ENCODE measurements around the gene APOL6. TPM values are rescaled to one million over a fixed set of nuclear protein-coding genes. Genes with fewer than 3 reads are reported as not detected.

APOL6 gene
- total RNA-seq, 4 donors from 2014 or later = 4.6 to 39.7 (median 27.5) TPM

- Histone ChIP-seq H3K27ac (no peak overlapping the region), H3K4me1 (peaks cover 8 to 26% (median 16%) of the 10 kb centered on the region in 4 donors), H3K4me3 (no peak overlapping the region), H3K9me3 (no peaks in the 10 kb centered on the region), H3K27me3 (no peaks in the 10 kb centered on the region), H3K36me3 (peaks cover 0 to 29% (median 11%) of the 10 kb centered on the region in 4 donors)
- DNase-seq = no peak
- TF ChIP-seq POLR2AphosphoS5 (IDR thresholded peaks at IDR 0.05) (no peak), CTCF (IDR thresholded peaks at IDR 0.05) (no peak), POLR2A (IDR thresholded peaks at IDR 0.05) (no peak), EP300 (IDR thresholded peaks at IDR 0.05; ENCODE audit: low read depth) (no peak)
- 71 to 84% methylated on average over 1 of the region's 1 CpG for WGBS, 2 donors (ENCODE audit: low coverage in 1 of 2)
- in situ Hi-C loops (cut with MboI; ENCODE audit: low pct_ligation_motif_present in 1 of 4, low pct_unique_long_range_greater_than_20kb in 1 of 4, low sequenced_read_pairs in 3 of 4) (no loop called here), intact Hi-C loops (cut with DNase I; ENCODE audit: low total_unique reads) (no loop called here)
Measured at GRCh38 chr22:35653824-35654223, 5.6 kb downstream of the APOL6 start.

GRCh38 chr22:35656284-35656752 is 8.1 kb downstream of the APOL6 start:
- H3K4me1 ChIP-seq = peaks cover 6 to 15% (median 13%) of the 10 kb centered on the region in 4 donors
- WGBS, 2 donors (ENCODE audit: low coverage in 1 of 2) = 90 to 93% methylated on average over 5 of the region's 5 CpGs
- H3K4me3 ChIP-seq = no peak overlapping the region
- no peak for DNase-seq
- in situ Hi-C loops (cut with MboI; ENCODE audit: low pct_ligation_motif_present in 1 of 4, low pct_unique_long_range_greater_than_20kb in 1 of 4, low sequenced_read_pairs in 3 of 4) = no loop called here
- intact Hi-C loops (cut with DNase I; ENCODE audit: low total_unique reads) = no loop called here
- no peaks in the 10 kb centered on the region for H3K9me3 ChIP-seq
- H3K27ac ChIP-seq = no peak overlapping the region
- H3K36me3 ChIP-seq = peaks cover 0 to 42% (median 15%) of the 10 kb centered on the region in 4 donors
- TF ChIP-seq CTCF (IDR thresholded peaks at IDR 0.05) = no peak
- no peak for TF ChIP-seq EP300 (IDR thresholded peaks at IDR 0.05; ENCODE audit: low read depth)
- TF ChIP-seq POLR2AphosphoS5 (IDR thresholded peaks at IDR 0.05) = no peak
- TF ChIP-seq POLR2A (IDR thresholded peaks at IDR 0.05) = no peak
- no peaks in the 10 kb centered on the region for H3K27me3 ChIP-seq

- 70 to 72% methylated on average over 4 to 5 of the region's 5 CpGs for WGBS, 2 donors (ENCODE audit: low coverage in 1 of 2)
- Histone ChIP-seq H3K9me3 (no peaks in the 10 kb centered on the region), H3K27me3 (no peaks in the 10 kb centered on the region), H3K27ac (no peak overlapping the region), H3K4me3 (no peak overlapping the region), H3K4me1 (peaks cover 6 to 29% (median 22%) of the 10 kb centered on the region in 4 donors), H3K36me3 (peaks cover 0 to 42% (median 15%) of the 10 kb centered on the region in 4 donors)
- DNase-seq = no peak
- no peak for TF ChIP-seq CTCF (IDR thresholded peaks at IDR 0.05)
- no peak for TF ChIP-seq EP300 (IDR thresholded peaks at IDR 0.05; ENCODE audit: low read depth)
- TF ChIP-seq POLR2A (IDR thresholded peaks at IDR 0.05) = no peak
- TF ChIP-seq POLR2AphosphoS5 (IDR thresholded peaks at IDR 0.05) = no peak
- in situ Hi-C loops (cut with MboI; ENCODE audit: low pct_ligation_motif_present in 1 of 4, low pct_unique_long_range_greater_than_20kb in 1 of 4, low sequenced_read_pairs in 3 of 4) = no loop called here
- intact Hi-C loops (cut with DNase I; ENCODE audit: low total_unique reads) = no loop called here
Measured at GRCh38 chr22:35657571-35658312, 9.5 kb downstream of the APOL6 start.

- peaks cover 0 to 3% of the 10 kb centered on the region in 2 donors for H3K9me3 ChIP-seq
- H3K4me3 ChIP-seq = no peak overlapping the region
- peak overlapping the region; percentile 65 to 75 (median 70) for H3K27ac ChIP-seq
- peaks cover 0 to 48% (median 15%) of the 10 kb centered on the region in 4 donors for H3K36me3 ChIP-seq
- peak; percentile 58 for DNase-seq
- H3K27me3 ChIP-seq = no peaks in the 10 kb centered on the region
- TF ChIP-seq CTCF (IDR thresholded peaks at IDR 0.05) (no peak), POLR2AphosphoS5 (IDR thresholded peaks at IDR 0.05) (no peak), EP300 (IDR thresholded peaks at IDR 0.05; ENCODE audit: low read depth) (no peak), POLR2A (IDR thresholded peaks at IDR 0.05) (no peak)
- in situ Hi-C loops (cut with MboI; ENCODE audit: low pct_ligation_motif_present in 1 of 4, low pct_unique_long_range_greater_than_20kb in 1 of 4, low sequenced_read_pairs in 3 of 4) (no loop called here), intact Hi-C loops (cut with DNase I; ENCODE audit: low total_unique reads) (no loop called here)
- WGBS, 2 donors (ENCODE audit: low coverage in 1 of 2) = 62 to 71% methylated on average over 1 to 2 of the region's 2 CpGs
- H3K4me1 ChIP-seq = peaks cover 6 to 38% (median 22%) of the 10 kb centered on the region in 4 donors
Measured at GRCh38 chr22:35660291-35661127, 12.3 kb downstream of the APOL6 start.
